Muscle of back (tissue), 11 donors: ENCODE results near the gene STIM1. TPM values are rescaled to one million over a fixed set of nuclear protein-coding genes. Genes with fewer than 3 reads are reported as not detected.
"Not testable (repeated sequence)": the region's sequence is repeated elsewhere in the genome, so short reads cannot be mapped to it uniquely, and the experiment has no call there.

Source experiments
- DNase-seq, 3 donors: peaks; one replicate each; pipeline versions ENCODE4 v3.0.0 to v3.0.0-alpha.2; 2013
- polyA plus RNA-seq, 10 donors: library from polyadenylated mRNA; unstranded; fragments of 120-200 nt; gene quantifications; one replicate each; pipeline ENCODE4 v1.2.1, GENCODE V29; 2013; ENCODE audit not compliant: insufficient read length in 10 of 10

The STIM1 gene
- polyA plus RNA-seq, 10 donors, result 49.3 to 111 (median 84.4) TPM

GRCh38 chr11:4022669-4023068, 167.2 kb downstream of the STIM1 start:
- DNase-seq, result no peak

GRCh38 chr11:4025248-4025966, 169.9 kb downstream of the STIM1 start:
- peak; percentile 47 to 81 (median 60) for DNase-seq

GRCh38 chr11:4025967-4026324, 170.5 kb downstream of the STIM1 start:
- DNase-seq, result peak in 2 of 3 donors; percentile 47 to 67

- DNase-seq, result no peak
Observed at GRCh38 chr11:4026389-4026788, 170.9 kb downstream of the STIM1 start.

GRCh38 chr11:4027746-4028145, 172.3 kb downstream of the STIM1 start:
- DNase-seq, result no peak

- DNase-seq, result no peak
Observed at GRCh38 chr11:4030197-4030596, 174.7 kb downstream of the STIM1 start.

GRCh38 chr11:4032097-4032496, 176.6 kb downstream of the STIM1 start:
- no peak for DNase-seq

GRCh38 chr11:4035985-4036384, 180.5 kb downstream of the STIM1 start:
- DNase-seq, result no peak

GRCh38 chr11:4039011-4039410, 183.5 kb downstream of the STIM1 start:
- no peak for DNase-seq

- DNase-seq, result no peak
Observed at GRCh38 chr11:4040461-4040860, 185.0 kb downstream of the STIM1 start.

- DNase-seq, result no peak
Observed at GRCh38 chr11:4041731-4042391, 186.4 kb downstream of the STIM1 start.

GRCh38 chr11:4044976-4045646, 189.6 kb downstream of the STIM1 start:
- peak in 1 of 3 donors; percentile 44 for DNase-seq

- no peak for DNase-seq
Observed at GRCh38 chr11:4048340-4048739, 192.9 kb downstream of the STIM1 start.

- no peak for DNase-seq
Observed at GRCh38 chr11:4049006-4049405, 193.5 kb downstream of the STIM1 start.

- DNase-seq, result no peak
Observed at GRCh38 chr11:4050138-4050537, 194.7 kb downstream of the STIM1 start.

- DNase-seq, result not testable (repeated sequence)
Observed at GRCh38 chr11:4053200-4053599, 197.7 kb downstream of the STIM1 start.

GRCh38 chr11:4054643-4055042, 199.2 kb downstream of the STIM1 start:
- no peak for DNase-seq

- DNase-seq, result no peak
Observed at GRCh38 chr11:4059424-4059823, 204.0 kb downstream of the STIM1 start.

GRCh38 chr11:4060182-4060923, 204.9 kb downstream of the STIM1 start:
- DNase-seq, result no peak

- DNase-seq, result no peak
Observed at GRCh38 chr11:4061700-4062099, 206.2 kb downstream of the STIM1 start.

GRCh38 chr11:4063348-4063747, 207.9 kb downstream of the STIM1 start:
- no peak for DNase-seq

GRCh38 chr11:4064278-4064955, 209.0 kb downstream of the STIM1 start:
- DNase-seq, result no peak
